ENCODE data around the gene RALGAPA1. TPM values are rescaled to one million over a fixed set of nuclear protein-coding genes. Genes with fewer than 3 reads are reported as not detected.

The RALGAPA1 gene
- polyA plus RNA-seq, 4 donors, result 35.9 to 45.1 (median 42.2) TPM

GRCh38 chr14:35503646-35504045 lies 305.4 kb downstream of the RALGAPA1 start:
- DNase-seq (ENCODE audit: low read depth in 4 of 4, low spot score in 3 of 4), result no peak

GRCh38 chr14:35499180-35499579 lies 309.9 kb downstream of the RALGAPA1 start:
- DNase-seq (ENCODE audit: low read depth in 4 of 4, low spot score in 3 of 4), result no peak

- DNase-seq (ENCODE audit: low read depth in 4 of 4, low spot score in 3 of 4), result no peak
These were observed 313.8 kb downstream of the RALGAPA1 start for GRCh38 chr14:35495278-35495677.

GRCh38 chr14:35492569-35493014 lies 316.5 kb downstream of the RALGAPA1 start:
- DNase-seq (ENCODE audit: low read depth in 4 of 4, low spot score in 3 of 4), result no peak

Other genes starting within 250 kb of the RALGAPA1 start
- gene BRMS1L, start 17.0 kb upstream of the RALGAPA1 start, polyA plus RNA-seq (ENCODE audit: insufficient read length in 4 of 4), result 10 to 100 TPM; 18.7 to 21.5 (median 20.5) TPM

Measured in right renal pelvis (tissue), 4 donors.